Right renal cortex interstitium (tissue), 3 donors: ENCODE data around the gene TAF1B. TPM values are rescaled to one million over a fixed set of nuclear protein-coding genes. Genes with fewer than 3 reads are reported as not detected.

ENCODE experiments used
- DNase-seq, 3 donors: peaks; one replicate each; pipeline ENCODE4 v3.0.0-alpha.2; 2013; ENCODE audit warnings: low read depth in 3 of 3, low spot score in 2 of 3
- polyA plus RNA-seq, 3 donors: library from polyadenylated mRNA; unstranded; fragments of 120-200 nt; gene quantifications; one replicate each; pipeline ENCODE4 v1.2.1, GENCODE V29; 2013; ENCODE audit not compliant: insufficient read length in 3 of 3

Gene TAF1B
- polyA plus RNA-seq, 3 donors = 29.4 to 31.2 (median 30.7) TPM

DNA sequence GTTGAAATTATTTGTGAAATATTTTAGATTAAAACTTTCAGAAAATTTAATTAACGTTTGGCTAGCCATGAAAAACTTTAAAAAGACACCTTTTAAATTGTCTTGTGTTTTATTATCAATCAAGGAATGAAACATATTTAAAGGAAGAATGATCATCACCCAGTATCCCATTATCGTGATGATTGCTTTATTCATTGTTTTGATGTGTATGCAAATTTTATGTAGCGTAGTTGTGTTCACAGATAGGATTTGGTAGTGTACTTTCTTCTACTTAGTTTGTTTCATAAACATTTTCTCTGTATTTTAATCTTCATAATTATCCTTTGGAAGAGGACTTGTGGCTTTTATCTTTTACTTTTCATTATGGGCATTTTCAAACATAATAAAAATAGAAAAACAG, 116.0 kb downstream of the TAF1B start:
- DNase-seq = no peak

DNA sequence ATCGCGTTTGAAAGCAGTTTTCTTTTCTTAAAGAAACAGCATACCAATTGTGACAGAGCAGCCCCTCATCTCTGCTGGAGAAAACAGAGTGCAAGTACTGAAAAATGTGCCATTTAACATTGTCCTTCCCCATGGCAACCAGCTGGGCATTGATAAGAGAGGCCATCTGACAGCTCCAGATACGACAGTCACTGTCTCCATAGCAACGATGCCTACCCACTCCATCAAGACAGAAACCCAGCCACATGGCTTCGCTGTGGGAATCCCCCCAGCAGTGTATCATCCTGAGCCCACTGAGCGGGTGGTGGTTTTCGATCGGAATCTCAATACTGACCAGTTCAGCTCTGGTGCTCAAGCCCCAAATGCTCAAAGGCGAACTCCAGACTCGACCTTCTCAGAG, 117.7 kb downstream of the TAF1B start:
- DNase-seq = no peak

DNA sequence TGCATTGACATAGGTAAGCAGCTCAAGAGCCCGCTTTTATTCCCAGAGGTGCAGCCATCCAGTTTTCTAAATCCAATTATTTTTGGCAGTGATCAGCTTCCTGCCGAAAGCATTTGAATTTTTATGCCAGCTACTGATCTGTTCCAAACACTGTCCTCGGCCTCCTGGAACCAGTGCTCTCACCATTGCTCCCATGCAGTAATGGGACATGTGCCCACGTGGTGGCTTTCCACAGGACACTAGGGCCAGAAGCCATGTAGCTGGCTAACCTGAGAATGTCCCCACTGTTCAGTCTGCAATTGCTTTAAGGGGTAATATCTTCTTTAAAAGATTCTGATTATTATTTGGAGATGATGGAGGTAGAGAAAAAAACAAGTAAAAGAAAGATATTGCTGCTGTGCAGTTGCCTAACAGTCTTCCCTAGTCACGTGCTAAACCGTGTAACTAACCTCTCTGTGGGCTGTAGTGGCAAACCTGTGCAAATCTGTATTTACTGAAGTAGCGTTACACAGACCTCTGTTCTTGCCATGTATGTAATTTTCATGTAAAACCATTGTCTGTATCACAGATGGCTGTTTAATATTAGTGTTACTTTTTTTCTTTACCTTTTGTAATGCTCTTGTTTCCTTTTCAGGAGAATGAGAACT, 121.2 kb downstream of the TAF1B start:
- DNase-seq = no peak

DNA sequence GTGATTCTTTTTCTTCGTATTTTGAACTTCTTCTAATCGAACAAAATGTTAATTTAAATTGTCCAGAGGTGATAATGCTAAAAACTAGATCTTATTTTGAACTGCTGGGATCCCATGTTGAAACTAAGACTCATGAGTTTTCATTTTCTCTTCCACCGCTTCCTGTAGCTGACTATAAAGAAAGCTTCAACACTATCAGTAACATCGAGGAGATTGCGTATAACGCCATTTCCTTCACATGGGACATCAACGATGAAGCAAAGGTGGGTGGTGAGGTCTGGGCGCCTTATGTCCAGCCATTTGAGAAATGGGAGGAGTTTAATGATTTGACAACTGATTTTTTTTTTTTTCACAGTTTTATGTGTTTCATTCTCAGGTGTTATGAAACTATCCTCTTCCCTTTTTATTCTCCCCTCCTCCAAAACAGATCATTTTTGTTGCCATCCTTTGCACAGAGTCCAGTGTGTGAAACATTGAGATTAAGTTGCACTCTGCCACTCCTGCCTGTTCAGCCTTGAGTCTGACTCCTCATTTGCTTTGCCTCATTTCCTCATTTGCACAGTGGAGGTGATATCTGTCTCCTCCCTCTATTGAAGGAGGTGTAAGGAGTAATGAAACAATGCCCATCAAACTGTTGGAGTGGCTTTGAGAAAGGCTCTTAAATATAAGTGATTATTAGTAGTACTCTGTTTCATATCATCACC, 122.0 kb downstream of the TAF1B start:
- no peak for DNase-seq

DNA sequence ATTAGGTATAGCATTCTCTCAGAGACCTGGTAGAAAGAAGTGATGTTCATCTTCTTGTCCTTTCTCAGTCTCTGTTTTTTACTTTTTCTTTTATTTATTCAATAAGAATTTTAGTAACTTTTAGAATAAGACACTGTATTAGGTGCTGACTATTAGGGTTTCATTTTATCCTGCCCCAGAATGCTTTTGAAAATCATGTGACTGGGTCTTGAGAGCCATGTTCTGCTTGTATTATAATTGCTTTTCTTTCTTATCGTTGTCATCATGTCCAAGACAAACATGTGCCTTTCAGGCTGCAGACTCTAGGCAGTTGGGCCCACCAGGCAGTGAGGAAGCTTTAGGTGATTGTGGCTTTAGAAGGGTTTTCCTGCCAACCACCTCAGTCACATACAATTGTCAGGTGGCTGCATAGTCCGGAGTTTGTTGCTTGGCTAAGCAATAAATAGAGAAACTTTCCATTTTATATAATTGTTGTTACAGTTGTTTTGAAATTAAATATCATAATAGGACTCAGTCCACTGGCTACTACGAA, 123.3 kb downstream of the TAF1B start:
- no peak for DNase-seq

DNA sequence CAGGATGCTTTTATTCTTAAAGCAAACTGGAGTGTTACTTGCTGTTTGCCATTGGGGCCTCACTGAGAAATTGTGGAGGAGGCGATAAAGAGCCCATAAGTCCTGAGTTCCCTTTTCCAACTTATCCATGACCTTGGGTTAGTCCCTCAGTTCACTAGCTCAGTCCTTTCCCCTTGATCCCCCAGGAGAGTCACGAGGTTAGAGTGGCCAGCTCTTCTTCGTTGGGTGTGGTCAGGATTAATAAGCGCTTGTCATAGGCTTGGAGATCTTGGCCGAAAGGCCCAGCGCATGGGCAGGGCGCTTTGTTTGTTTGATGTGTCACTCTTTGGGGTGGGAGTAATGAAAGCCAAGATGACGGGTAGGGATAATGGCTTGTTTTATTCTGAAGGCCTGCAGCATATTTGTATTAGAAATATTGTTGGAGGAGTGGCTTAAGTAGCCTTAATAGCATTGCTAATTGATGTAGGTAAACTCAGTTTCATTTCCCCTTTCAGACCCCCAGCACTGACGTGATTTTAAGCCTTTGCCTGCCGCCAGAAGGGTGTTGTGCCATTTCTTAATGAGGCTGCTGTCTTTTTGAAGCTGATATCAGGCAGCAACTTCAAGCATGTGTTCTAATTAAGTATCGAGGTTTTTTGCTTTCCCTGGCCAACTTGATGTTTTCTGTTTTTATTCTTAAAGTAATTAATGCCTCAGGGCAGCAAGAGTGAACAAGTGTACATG, 123.9 kb downstream of the TAF1B start:
- DNase-seq = no peak

DNA sequence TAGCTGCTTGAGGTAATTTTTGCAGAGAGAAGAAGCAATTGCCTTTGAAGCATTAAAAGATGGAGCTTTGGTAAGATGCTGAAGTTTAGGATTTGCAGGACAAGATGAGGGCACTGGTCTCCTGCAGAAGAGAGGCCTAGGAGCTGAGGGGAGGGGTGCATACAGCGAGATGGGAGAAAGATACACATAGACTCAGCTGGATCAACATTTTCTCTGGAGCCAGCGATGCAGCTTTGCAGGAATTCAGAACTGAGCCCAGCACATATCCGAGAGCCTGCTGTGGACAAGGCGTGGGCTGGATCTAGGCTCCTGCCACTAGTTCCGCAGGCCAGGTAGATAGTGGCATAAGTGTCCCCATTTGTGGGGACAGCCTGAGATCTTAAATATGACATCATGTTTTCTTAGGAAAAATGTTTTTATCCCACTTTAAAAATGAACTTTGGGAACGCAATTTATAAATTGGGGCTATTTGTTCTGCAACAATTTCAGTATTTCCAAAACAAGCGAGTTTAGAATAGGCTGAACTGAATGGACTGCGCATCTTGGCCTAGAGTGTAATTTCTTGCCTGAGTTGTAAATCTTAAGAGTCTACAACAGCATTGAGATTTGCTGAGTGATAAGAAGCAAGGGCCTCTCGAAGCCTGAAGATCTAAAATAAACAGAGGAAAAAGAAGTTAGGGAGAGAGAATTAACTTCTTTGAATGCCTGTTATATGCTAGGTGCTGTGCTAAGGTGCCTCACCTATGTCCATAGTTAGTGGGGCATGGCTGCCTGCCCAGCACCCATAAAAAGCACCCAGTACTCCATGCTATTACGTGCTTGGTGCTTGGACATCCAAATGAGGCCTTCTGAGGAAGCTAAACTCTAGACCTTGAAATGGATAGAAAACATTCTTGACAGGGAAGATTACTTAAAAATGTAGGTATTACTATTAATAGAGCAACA, 125.6 kb downstream of the TAF1B start:
- DNase-seq = no peak

DNA sequence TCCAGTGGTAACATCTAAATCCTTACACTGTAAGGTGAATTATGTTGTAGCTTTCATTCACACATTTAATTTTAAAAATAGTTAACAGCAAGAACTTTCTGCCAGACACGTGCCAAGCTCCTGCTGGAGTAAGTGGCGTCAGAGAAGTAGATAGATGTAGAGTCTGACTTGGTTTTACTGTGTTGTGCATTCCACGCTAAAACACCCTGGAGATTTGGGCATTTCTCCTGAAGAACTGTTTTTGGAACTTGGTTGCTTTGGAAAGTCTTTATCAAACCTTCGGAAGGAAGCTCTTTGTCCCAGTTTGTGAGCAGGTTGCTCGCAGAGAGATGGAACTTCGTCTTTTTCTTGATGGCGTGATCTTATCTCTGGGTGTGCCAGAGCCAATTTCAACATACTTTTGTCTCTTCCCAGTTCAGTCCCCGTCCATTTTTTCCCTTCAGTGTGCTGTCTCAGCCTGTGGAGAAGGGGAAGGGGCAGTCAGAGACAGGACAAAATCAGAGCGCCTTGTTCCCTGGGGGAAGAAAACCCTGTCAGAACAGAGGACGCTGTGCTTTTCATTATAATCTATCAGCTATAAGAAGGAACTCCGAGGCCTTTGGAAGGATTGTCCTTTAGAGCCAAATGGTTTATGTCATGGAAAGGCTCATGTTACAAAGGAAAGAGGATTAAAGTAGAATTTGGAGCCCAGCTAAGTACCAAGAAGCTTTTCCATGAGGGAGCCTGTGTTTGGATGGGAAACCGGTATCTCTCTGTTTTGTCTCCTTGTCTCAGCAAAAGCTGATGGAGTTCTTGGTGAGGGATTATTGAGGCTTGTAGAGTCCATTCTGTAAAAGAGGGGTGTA, 127.1 kb downstream of the TAF1B start:
- no peak for DNase-seq

DNA sequence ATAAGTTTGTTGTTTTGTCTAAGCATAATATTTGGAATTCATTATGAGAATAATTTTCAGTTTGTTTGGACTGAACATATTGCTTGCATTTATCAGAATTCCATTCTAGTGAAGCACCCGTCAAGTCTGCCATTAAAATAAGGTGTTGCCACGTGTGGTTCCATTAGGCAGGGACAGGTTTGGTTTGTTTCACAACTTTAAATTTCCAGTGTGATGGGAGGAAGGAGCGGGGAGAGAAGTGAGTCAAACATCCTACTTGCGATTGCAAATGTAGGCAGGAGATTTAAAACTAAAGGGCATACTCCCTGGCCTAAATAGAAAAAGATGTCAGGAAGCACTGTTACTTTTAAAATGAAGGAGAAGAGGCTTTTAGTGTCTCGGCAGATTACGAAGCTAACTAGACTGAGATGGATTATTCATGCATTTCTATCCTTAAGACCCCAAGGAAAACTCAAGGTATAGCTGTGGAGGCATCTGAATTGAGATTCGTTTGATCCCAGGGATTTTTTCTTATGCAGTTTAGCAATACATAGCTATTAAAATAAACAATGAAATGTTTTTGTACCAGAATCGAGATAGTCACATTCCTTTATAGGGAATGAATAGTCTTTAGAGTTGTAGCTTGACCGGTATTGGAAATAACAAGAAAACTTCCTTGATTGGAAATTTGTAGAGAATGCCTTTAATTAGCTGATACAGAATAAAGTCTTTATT, 128.0 kb downstream of the TAF1B start:
- DNase-seq = no peak

DNA sequence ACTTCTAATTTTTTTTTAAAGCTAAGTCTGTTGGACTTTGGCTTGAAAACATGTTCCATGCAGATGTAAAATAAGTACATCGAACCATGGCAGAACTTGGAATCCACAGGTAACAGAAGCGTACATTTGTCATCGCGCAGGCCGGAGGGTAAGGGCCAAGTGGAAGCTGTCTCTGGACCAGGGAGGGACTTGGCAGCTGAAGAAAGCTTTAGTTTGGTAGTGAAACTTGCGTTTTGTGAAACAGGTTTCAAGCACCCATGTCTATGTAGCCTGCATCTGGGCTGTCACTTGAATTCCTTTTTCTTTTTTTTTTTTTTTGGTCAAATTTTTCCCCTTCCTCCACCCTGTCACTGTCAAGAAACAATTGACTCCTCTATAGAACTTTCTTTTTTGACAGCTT, 128.6 kb downstream of the TAF1B start:
- DNase-seq = no peak

DNA sequence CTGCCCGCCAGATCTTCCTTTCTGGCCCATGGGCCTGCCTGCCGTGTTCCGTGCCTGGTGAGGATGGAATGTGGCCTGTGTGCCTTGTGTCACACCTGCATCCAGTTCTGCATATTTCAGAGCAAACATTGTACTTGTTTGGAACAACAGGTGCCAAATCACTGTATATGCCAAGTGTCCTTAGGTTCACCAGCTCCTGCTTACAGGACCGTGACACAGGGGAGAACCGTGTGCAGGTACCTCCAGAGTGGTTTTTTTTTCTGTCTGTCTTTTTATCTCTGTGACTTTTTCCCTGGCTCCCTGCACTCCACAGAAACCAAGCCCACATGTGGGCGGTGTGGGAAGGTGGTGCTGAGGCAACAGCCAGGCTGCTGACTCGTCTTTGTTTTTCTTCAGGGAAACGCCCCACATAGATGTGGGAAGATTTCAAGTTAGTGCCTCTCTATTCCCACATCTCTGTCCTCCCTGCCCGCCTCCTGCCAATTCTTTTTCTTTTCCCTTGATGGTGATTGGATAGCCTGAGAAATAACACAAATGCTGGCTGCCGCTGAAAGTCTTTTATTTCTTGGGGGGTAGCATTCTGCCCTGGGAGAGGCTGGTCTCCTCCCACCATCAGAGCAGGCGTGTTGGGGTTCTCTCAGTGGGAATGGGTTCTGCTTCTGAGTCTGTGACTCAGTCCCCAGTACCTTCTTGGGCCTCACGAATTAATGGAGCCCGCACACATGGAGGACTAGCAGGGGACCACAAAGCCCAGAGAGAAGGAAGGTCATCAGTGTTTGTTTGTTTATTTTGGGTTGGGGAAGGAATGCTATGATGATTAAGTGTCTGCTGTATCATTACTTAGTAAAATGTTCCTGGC, 129.6 kb downstream of the TAF1B start:
- DNase-seq = no peak

DNA sequence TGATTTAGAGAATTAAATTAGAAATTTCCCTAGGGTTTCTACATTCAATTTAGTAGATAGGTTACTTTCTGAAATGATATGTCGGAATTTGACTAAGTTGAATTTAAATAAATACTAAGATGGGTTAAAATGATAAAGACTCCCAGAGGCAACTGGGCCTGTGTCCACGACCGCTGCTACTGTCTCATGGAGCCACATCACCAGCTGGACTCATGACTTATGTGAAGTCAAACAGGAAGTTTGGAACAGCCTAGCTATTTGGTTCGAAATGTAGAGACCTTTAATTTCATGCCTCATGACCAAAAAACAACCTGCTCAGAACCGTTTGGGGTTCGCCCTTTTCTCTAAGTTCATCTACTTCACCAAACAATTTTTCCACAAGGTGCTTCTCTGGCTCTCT, 130.4 kb downstream of the TAF1B start:
- no peak for DNase-seq

DNA sequence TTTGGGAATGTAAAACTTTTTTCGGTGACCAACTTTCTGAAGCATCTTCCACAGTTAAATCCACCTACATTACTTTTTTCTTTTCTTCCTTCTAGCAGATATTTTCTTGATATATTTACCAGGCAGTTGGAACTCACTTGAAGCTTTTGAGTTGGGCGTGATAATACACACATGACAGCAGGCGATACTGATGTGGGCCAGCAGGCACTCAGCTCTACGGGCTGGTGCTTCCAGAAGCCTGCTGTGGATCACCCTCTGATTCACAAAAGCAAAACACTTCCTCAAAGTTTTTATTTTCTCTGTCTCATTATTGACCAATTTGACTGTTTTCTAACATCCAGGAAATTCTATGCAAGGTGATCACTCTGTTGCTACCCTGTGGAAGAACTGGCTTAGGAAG, 131.1 kb downstream of the TAF1B start:
- no peak for DNase-seq

DNA sequence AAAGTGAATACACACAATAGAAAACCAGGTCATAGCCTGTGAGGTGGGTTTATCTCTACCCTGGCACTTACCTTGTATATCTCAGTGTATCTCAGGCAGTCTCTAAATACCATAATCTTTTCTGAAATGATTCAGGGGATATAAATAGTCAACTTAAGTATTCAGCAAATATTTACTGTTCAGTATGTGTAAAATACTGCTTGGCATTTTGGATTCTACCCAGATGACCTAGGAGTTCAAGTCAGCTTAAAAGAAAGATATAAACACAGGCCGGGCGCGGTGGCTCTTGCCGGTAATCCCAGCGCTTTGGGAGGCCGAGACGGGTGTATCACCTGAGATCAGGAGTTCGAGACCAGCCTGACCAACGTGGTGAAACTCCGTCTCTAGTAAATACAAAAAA, 132.1 kb downstream of the TAF1B start:
- DNase-seq = no peak

DNA sequence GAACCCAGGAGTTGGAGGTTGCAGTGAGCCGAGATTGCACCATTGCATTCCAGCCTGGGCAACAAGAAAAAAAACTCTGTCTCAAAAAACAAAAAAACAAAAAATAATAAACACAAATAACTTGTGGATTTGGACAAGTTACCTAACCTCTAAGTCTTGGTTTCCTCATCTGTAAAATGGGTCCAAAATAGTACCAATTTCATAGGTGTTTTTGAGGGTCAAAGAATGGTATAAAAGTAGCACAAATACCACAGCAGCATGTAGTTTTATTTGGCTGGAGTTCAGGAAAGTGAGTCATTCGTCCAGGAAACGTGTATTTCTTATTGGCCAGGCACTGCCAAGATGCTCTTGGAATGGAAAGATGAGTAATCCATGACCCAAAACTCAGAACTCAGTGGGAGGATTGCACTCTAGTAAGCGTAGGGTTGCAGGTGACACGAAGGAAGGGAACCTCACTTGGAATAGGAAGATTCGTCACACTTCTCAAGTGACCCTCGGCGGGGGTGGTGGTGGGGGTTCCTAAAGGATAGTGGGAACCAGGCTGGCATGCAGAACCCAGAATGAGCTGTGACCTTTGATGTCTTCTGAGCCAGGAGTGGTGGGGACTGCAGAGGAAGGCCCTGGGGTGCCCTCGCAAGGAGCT, 132.7 kb downstream of the TAF1B start:
- no peak for DNase-seq

DNA sequence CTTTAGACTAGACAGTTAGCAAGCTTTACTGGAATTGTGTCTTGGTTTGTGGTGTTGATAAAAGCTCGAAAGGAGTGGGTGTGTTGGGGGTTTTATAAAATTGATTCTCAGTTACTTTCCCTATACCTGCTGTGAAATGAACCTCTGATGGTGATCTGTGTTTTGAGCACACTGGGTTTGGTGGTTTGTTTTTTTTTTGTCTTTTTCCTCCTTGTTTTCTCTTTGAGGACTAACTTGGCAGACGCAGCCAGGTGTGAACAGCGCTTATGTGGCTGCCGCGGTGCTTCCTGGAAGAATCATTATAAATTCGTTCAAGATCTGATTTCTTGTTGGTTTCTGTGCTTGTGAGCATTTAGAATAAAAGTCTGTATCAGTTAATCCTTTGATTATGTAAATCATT, 136.7 kb downstream of the TAF1B start:
- no peak for DNase-seq

DNA sequence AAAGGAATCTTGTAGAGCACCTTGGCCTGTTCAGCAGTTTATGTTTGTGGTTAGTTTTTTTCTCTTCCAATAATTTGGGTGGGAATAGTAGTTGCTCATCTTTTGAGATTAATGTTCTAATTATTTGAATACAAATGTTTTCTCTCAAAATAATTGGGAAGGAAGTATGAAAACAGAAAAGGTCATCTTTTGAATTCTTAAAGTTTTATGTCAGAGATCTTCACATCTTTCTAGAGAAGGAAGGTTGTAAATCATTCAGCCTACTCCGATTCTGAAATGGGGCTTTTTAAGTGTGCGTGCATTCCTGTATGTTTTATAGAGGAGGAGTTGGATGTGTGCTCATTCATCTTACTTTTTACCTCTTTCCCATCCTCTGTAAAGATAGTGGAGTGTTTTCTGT, 137.2 kb downstream of the TAF1B start:
- no peak for DNase-seq

DNA sequence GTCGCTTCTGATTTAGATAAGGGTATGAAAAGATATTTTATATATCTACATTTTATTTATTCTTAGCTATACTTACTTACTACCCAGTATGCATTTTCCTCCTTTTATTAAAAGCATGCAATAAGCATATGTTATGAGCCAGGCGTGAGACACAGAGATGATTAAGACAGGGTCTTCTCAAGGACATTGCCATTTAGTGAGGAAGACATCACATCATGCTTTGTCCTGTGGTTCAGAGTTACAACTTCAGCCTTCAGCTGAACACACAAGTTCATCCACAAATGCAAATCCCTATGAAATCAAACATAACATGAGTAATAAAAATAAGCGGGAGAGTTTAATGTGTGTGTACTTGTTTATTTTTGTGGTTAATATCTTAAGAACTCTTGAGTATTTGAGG, 138.4 kb downstream of the TAF1B start:
- no peak for DNase-seq
